Stimulated activated CD8-positive, alpha-beta memory T cell treated with anti-CD3 and anti-CD28 coated beads, Interleukin-4, amount 100 ng/mL, for 1 hour (primary cell): Measurements from ENCODE around the gene MPZL1.

Source experiments
- DNase-seq, 2 donors: peaks; one replicate each; pipeline ENCODE4 v3.0.0-alpha.2; 2020; ENCODE audit warnings: low read depth in 2 of 2, low spot score in 1 of 2

Gene MPZL1

GRCh38 chr1:167776151-167776550, 54.4 kb downstream of the MPZL1 start:
- no peak for DNase-seq

GRCh38 chr1:167776616-167777268, 55.0 kb downstream of the MPZL1 start:
- no peak for DNase-seq

- no peak for DNase-seq
Observed at GRCh38 chr1:167777269-167777650, 55.5 kb downstream of the MPZL1 start.

GRCh38 chr1:167781558-167781957, 59.8 kb downstream of the MPZL1 start:
- DNase-seq, result no peak

GRCh38 chr1:167782946-167783345, 61.2 kb downstream of the MPZL1 start:
- DNase-seq, result no peak

GRCh38 chr1:167784876-167785550, 63.2 kb downstream of the MPZL1 start:
- no peak for DNase-seq

- DNase-seq, result no peak
Observed at GRCh38 chr1:167786502-167786901, 64.7 kb downstream of the MPZL1 start.

GRCh38 chr1:167789501-167789900, 67.7 kb downstream of the MPZL1 start:
- no peak for DNase-seq

GRCh38 chr1:167790117-167790516, 68.3 kb downstream of the MPZL1 start:
- DNase-seq, result no peak

GRCh38 chr1:167791281-167792187, 69.8 kb downstream of the MPZL1 start:
- no peak for DNase-seq

- no peak for DNase-seq
Observed at GRCh38 chr1:167792188-167792565, 70.4 kb downstream of the MPZL1 start.

- no peak for DNase-seq
Observed at GRCh38 chr1:167794043-167794442, 72.3 kb downstream of the MPZL1 start.

GRCh38 chr1:167795810-167796740, 74.3 kb downstream of the MPZL1 start:
- DNase-seq, result no peak

- no peak for DNase-seq
Observed at GRCh38 chr1:167797015-167797414, 75.2 kb downstream of the MPZL1 start.

- no peak for DNase-seq
Observed at GRCh38 chr1:167798952-167799351, 77.2 kb downstream of the MPZL1 start.

- DNase-seq, result no peak
Observed at GRCh38 chr1:167799747-167800146, 78.0 kb downstream of the MPZL1 start.

GRCh38 chr1:167800251-167800650, 78.5 kb downstream of the MPZL1 start:
- DNase-seq, result no peak

GRCh38 chr1:167802235-167802634, 80.5 kb downstream of the MPZL1 start:
- no peak for DNase-seq

GRCh38 chr1:167803358-167804207, 81.8 kb downstream of the MPZL1 start:
- DNase-seq, result peak; percentile 69 to 71

- no peak for DNase-seq
Observed at GRCh38 chr1:167805041-167805556, 83.3 kb downstream of the MPZL1 start.
